DND-41 (cell line): ENCODE data around the gene UBAC1.
"Not testable (repeated sequence)": the region's sequence is repeated elsewhere in the genome, so short reads cannot be mapped to it uniquely, and the experiment has no call there.

Experiments
- ATAC-seq: fragments of 200-7000 bp; cut with Tn5 transposase; 3 replicates; pipeline ENCODE4 v1.9.1; 2021; ENCODE audit warnings: low read depth; ENCODE audit not compliant: insufficient read depth
- DNase-seq: peaks from one replicate; pipeline ENCODE4 v3.0.0-alpha.2; 2020
- H2AFZ ChIP-seq: 2 replicates; pipeline ENCODE4 v1.6.0; 2012; ENCODE audit warnings: low read depth, low read length
- H3K27ac ChIP-seq: 2 replicates; pipeline ENCODE4 v1.5.1; 2012; ENCODE audit warnings: low read length, inconsistent platforms
- H3K27me3 ChIP-seq: fragments of 200-600 bp; sonication (generic); 2 replicates; pipeline ENCODE4 v1.6.0; 2012; ENCODE audit warnings: low read length, mild to moderate bottlenecking, inconsistent platforms; ENCODE audit not compliant: insufficient read depth, poor library complexity
- H3K36me3 ChIP-seq: 2 replicates; pipeline ENCODE4 v1.5.1; 2012; ENCODE audit warnings: low read length, inconsistent platforms; ENCODE audit not compliant: insufficient read depth
- H3K4me1 ChIP-seq: 2 replicates; pipeline ENCODE4 v1.5.1; 2012; ENCODE audit warnings: mild to moderate bottlenecking, low read length; ENCODE audit not compliant: insufficient read depth
- H3K4me2 ChIP-seq: 2 replicates; pipeline ENCODE4 v1.6.0; 2012; ENCODE audit warnings: mild to moderate bottlenecking, moderate library complexity, low read length, inconsistent platforms; ENCODE audit not compliant: insufficient read depth
- H3K4me3 ChIP-seq, 2 experiments: fragments of 200-600 bp in 1 of 2; shearing (Covaris generic) in 1 of 2; 2 replicates each; pipeline ENCODE4 v1.5.1; 2012 to 2016; ENCODE audit warnings: inconsistent platforms in 2 of 2, low read length in 2 of 2, mild to moderate bottlenecking in 2 of 2, low read depth in 1 of 2, moderate library complexity in 1 of 2
- H3K79me2 ChIP-seq: 2 replicates; pipeline ENCODE4 v1.6.0; 2012; ENCODE audit warnings: low read length, inconsistent platforms; ENCODE audit not compliant: insufficient read depth
- H3K9ac ChIP-seq: 2 replicates; pipeline ENCODE4 v1.6.0; 2012; ENCODE audit warnings: low read depth, mild to moderate bottlenecking, inconsistent platforms, low read length, moderate library complexity
- H3K9me3 ChIP-seq: 2 replicates; pipeline ENCODE4 v1.5.1; 2012; ENCODE audit warnings: low read length, moderate library complexity, mild to moderate bottlenecking, inconsistent platforms; ENCODE audit not compliant: insufficient read depth, severe bottlenecking
- H4K20me1 ChIP-seq: 2 replicates; pipeline ENCODE4 v1.6.0; 2012; ENCODE audit warnings: low read length; ENCODE audit not compliant: insufficient read depth
- EZH2 ChIP-seq: IDR thresholded peaks from 3 replicates; pipeline ENCODE4 v1.6.1; 2012; ENCODE audit warnings: borderline replicate concordance, low read depth, mild to moderate bottlenecking, moderate library complexity, low read length, inconsistent platforms; ENCODE audit not compliant: severe bottlenecking
- TF ChIP-seq, protein P1 (sequence below): IDR thresholded peaks from 2 replicates; pipeline ENCODE4 v1.5.1; 2012; ENCODE audit warnings: borderline replicate concordance, low read length, moderate library complexity, mild to moderate bottlenecking; ENCODE audit not compliant: poor library complexity, severe bottlenecking; ENCODE audit errors: extremely low read depth

UBAC1 gene

DNA sequence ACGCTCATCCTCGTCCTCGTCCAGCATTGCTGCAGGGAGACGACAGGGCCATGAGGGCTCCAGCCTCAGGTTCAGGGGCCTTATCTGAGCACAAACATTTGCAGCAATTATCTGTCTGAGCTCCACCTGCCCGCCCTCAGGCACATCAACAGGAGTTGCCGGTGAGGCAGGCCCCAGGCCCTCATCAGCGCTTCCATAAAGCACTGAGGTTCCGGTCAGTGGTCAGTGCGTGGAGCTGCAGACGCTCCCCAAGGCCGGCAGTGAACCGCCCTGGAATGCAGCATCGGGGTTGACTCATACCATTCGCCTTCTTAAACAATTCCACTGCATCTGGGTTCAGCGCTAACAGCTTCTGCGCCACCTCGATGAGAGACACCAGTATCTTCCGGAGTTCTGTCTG, 15.2 kb downstream of the UBAC1 start:
- no peak overlapping the region for H3K4me3 ChIP-seq
- no peak for DNase-seq
- H3K36me3 ChIP-seq: peaks cover 64% of the 10 kb centered on the region
- H3K79me2 ChIP-seq: no peaks in the 10 kb centered on the region
- no peak overlapping the region for H3K4me2 ChIP-seq
- H3K9me3 ChIP-seq: no peaks in the 10 kb centered on the region
- peaks cover 35% of the 10 kb centered on the region for H4K20me1 ChIP-seq
- no peak for ATAC-seq
- TF ChIP-seq, protein P1, sequence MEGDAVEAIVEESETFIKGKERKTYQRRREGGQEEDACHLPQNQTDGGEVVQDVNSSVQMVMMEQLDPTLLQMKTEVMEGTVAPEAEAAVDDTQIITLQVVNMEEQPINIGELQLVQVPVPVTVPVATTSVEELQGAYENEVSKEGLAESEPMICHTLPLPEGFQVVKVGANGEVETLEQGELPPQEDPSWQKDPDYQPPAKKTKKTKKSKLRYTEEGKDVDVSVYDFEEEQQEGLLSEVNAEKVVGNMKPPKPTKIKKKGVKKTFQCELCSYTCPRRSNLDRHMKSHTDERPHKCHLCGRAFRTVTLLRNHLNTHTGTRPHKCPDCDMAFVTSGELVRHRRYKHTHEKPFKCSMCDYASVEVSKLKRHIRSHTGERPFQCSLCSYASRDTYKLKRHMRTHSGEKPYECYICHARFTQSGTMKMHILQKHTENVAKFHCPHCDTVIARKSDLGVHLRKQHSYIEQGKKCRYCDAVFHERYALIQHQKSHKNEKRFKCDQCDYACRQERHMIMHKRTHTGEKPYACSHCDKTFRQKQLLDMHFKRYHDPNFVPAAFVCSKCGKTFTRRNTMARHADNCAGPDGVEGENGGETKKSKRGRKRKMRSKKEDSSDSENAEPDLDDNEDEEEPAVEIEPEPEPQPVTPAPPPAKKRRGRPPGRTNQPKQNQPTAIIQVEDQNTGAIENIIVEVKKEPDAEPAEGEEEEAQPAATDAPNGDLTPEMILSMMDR: no peak
- no peak for TF ChIP-seq EZH2
- H3K27me3 ChIP-seq: no peaks in the 10 kb centered on the region
- H3K4me1 ChIP-seq: no peaks in the 10 kb centered on the region
- no peak overlapping the region for H3K27ac ChIP-seq
- H3K9ac ChIP-seq: no peak overlapping the region
- H2AFZ ChIP-seq: no peak overlapping the region

DNA sequence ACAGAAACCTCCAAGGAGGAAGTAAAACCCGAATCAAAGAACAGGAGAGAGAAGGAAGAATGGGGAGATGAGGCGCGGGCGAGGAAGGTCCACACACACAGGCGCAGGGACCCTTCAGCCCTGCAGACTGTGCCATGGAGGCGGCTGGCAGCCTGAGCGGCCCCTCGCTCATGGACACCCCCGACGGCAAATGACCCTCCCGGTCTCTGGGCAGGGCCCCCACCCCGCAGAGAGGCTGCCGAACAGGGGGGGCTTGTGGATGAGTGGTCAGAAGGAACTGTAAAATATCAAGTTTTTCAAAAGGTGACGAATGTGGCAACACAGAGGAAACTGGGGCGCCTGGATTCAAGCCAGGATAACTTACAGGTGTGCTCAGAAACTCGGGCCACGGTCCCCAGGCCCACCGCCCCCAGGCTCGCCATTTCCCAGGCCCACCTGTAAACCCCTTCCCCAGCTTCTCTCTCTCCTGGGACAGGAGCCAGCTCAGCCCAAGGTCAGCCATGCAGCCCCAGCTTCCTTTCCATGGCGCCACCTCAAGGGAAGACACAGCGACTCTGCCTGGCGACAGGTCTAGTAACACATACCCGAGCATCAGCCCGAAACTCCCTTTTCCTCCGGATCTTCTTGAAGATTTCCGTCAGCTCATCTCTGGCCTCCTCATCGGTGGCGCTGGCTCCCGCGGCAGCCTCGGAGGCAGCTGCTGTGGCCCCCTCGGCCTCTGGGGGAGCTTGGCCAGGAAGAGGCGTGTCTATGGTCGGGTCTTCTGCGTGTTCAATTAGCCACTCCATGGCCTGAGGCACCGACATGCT, 16.5 kb downstream of the UBAC1 start:
- H3K4me1 ChIP-seq: no peaks in the 10 kb centered on the region
- no peak overlapping the region for H3K9ac ChIP-seq
- H3K36me3 ChIP-seq: peaks cover 61% of the 10 kb centered on the region

DNA sequence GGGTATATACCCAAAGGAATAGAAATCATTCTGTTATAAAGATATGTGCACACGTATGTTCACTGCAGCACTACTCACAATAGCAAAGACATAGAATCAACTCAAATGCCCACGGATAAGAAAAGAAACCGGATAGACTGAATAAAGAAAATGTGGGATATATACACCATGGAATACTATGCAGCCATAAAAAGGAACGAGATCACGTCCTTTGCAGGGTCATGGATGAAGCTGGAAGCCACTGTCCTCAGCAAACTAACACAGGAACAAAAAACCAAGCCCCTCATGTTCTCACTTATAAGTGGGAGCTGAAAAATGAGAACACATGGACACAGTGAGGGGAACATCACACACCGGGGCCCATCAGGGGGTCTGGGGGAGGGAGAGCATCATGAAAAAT, 17.6 kb downstream of the UBAC1 start:
- H2AFZ ChIP-seq, H3K27ac ChIP-seq, H3K4me1 ChIP-seq, H3K79me2 ChIP-seq, ATAC-seq, DNase-seq, H3K4me2 ChIP-seq, H3K9ac ChIP-seq, H3K4me3 ChIP-seq, H3K9me3 ChIP-seq, H3K27me3 ChIP-seq: not testable (repeated sequence)
- peaks cover 29% of the 10 kb centered on the region for H4K20me1 ChIP-seq
- H3K36me3 ChIP-seq: peaks cover 65% of the 10 kb centered on the region

More for the DNA sequence above, 16.5 kb downstream of the UBAC1 start:
- H3K27me3 ChIP-seq: no peaks in the 10 kb centered on the region
- TF ChIP-seq, protein P1: no peak
- TF ChIP-seq EZH2: no peak
- no peaks in the 10 kb centered on the region for H3K79me2 ChIP-seq
- no peak for ATAC-seq
- no peak for DNase-seq
- H4K20me1 ChIP-seq: peaks cover 30% of the 10 kb centered on the region
- H3K9me3 ChIP-seq: no peaks in the 10 kb centered on the region
- H3K4me2 ChIP-seq: no peak overlapping the region
- H3K4me3 ChIP-seq: no peak overlapping the region
- no peak overlapping the region for H3K27ac ChIP-seq
- no peak overlapping the region for H2AFZ ChIP-seq

DNA sequence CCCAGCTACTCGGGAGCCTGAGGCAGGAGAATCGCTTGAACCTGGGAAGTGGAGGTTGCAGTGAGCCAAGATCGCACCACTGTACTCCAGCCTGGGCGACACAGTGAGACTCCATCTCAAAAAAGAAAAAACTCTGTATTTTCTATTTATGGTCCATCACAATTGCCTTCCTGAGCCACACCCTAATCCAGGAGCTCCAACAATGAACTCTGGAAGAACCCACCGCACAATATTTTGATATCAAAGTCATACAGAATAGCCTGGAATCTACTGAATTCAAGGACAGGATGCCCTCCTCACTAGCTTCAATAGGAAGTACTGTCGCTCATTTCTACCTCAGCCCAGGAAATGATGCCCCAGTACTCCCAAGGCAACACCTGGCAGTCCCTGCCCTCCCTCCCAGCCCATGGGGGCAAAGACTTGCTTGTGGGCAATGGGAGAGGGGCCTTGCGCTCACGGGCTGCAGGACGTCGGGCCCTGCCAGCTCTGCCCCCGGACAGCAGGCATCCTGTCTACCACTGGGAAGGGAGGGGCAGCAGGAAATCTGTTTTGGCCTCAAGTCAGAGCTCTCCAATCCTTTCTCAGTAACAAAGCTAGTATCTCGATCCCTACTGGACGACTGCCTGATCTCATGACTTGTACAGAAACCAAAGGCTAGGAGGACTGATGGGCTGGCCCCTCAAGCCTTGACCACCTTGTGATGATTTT, 19.7 kb downstream of the UBAC1 start:
- Histone ChIP-seq H3K4me3 (no peak overlapping the region), H3K4me2 (no peak overlapping the region), H3K9me3 (peaks cover 3% of the 10 kb centered on the region), H3K9ac (no peak overlapping the region), H3K27ac (no peak overlapping the region), H4K20me1 (peaks cover 26% of the 10 kb centered on the region), H2AFZ (no peak overlapping the region), H3K79me2 (no peaks in the 10 kb centered on the region), H3K4me1 (no peaks in the 10 kb centered on the region), H3K27me3 (no peaks in the 10 kb centered on the region), H3K36me3 (peaks cover 69% of the 10 kb centered on the region)
- DNase-seq: no peak
- TF ChIP-seq EZH2: no peak
- TF ChIP-seq, protein P1: no peak
- no peak for ATAC-seq
